ENCODE data around the gene CEP350.

Gene CEP350

DNA sequence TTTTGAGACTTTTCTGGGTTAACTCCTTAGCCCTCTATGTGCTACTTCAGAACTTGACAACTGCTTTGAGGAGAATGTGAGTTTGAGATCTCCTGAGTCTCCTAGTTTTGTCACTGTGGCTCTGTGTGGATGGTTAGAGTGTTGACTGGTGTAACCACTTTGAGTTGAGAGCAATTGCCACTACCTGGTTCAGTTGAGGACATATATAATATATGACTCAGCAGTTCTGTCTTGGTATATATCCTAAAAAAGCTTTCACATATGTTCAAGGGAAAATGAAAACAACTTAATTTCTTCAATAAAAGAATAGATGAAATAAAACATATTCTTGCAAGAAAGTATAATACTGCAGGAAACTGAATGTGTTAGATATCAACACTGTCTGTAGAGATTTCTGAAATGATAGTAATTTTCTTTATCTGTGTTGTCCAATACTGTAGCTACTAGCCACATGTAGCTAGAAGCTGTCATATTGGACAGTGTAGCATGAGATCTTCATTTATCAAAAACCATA is 103.3 kb downstream of the CEP350 start:
- DNase-seq (ENCODE audit: low read depth in 2 of 2) = no peak

DNA sequence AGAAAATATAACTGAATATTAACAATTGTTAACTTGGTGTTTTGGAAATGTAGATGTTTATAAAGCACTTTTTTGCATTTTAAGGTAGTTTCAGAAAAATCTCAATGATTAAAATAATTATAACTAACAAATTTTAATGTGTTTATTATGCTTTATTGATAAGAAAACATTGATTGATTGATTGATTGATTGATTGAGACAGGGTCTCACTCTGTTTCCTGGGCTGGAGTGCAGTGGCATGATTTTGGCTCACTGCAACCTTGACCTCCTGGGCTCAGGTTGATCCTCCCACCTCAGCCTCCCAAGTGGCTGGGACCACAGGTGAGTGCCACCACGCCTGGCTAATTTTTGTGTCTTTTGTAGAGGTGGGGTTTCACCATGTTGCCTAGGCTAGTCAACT is 106.4 kb downstream of the CEP350 start:
- DNase-seq (ENCODE audit: low read depth in 2 of 2) = no peak

DNA sequence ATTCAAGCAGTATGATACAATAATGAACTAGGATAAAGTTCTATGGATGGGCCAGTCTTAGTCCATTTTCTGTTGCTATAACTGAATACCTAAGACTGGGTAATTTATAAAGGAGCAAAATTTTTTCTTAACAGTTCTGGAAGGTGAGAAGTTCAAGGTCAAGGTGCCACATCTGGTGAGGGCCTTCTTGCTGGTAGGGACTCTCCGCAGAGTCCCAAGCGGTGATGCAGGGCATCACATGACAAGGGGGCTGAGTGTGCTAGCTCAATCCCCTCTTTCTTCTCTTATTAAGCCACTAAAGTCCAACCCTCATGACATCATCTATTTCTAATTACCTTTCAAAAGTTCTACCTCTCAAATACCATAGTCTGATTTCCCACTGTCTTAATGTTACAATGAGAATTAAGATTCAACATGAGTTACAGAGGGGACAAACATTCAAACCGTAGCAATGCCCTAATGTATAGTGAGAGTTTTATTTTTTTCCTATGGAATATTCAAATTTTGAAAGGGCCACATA is 107.9 kb downstream of the CEP350 start:
- DNase-seq (ENCODE audit: low read depth in 2 of 2) = no peak

DNA sequence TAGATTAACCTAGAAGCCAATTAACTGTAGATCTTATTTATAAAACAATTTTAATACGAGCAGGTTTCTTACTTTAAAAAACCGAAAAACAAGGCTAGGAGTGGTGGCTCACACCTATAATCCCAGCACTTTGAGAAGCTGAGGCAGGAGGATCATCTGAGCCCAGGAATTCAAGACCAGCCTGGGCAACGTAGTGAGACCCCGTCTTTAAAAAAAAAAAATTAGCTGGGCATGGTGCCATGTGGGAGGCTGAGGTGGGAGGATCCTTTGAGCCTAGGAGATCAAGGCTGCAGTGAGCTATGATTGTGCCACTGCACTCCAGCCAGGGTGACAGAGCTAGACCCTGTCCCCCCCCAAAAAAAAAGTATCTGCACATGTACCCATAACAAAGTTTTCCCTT is 110.8 kb downstream of the CEP350 start:
- DNase-seq (ENCODE audit: low read depth in 2 of 2) = no peak

DNA sequence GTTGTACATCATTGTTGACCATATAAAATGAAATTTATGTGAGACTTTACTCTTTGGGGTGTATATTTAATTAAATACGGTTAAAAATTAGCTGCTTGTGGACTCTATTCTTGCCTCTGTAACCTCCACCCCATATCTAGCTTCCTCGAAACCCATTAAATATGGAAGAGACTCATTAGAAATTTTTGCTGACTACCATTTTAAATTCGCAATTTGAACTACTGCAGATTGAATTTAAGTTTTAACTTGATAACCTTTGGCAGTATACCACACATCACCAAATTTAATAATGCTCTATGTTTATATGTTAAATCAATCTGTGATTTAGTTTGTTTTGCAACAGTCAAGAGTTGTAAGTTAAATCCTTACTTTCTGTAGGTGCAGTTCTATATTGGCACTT is 111.5 kb downstream of the CEP350 start:
- DNase-seq (ENCODE audit: low read depth in 2 of 2) = no peak

DNA sequence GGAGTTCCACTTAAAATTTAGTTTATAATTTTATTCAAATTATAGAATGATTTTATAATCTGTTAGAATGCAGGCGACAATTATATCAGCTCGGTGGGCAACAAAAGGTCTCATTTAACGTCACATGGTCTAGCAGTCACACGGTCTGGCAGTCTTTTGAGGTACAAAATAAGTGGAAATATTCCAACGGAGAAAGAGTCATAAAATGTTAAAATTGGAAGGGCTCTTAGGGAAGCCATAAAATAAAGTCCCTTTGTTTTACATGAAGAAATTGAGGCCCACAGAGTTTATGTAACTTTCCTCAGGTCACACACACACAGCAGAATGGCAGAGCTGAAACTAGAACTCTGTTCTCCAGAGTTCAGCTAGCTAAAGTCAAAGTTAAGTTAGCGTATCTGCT is 115.7 kb downstream of the CEP350 start:
- DNase-seq (ENCODE audit: low read depth in 2 of 2) = no peak

DNA sequence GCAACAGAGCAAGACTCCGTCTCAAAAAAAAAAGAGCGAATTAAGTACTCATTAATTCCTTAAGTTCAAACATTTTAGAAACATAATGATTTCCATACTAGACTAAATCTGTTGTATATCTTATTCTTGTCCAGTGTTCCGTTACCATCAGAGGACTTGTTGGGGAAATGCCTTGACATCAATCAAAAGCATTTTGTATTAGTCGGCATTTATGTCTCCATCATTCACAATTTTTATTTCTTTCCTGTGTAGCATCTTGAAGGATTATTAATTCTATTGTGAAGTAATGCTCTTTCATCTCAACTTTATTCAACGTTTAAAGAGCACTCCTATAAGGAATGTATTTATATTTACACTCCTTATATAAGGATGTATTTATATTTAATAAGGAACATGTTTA is 117.1 kb downstream of the CEP350 start:
- no peak for DNase-seq (ENCODE audit: low read depth in 2 of 2)

DNA sequence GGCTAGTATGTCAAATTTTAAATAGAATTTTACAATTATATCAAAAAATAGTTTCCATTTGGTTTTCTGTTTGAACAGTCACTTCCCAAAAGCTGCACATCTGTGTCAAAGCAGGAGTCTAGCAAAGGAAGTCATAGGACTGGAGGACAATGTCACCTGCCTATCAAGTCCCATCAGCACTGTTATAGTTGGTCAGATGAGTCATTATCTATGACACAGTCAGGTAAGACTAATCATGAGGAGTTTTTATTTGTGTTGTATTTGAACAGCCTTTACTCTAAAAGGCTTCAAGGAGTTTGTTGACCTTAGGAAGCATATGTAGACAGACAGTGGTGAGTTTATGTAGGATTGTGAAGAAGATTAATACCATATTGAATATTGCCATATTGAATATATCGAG is 125.8 kb downstream of the CEP350 start:
- no peak for DNase-seq (ENCODE audit: low read depth in 2 of 2)

DNA sequence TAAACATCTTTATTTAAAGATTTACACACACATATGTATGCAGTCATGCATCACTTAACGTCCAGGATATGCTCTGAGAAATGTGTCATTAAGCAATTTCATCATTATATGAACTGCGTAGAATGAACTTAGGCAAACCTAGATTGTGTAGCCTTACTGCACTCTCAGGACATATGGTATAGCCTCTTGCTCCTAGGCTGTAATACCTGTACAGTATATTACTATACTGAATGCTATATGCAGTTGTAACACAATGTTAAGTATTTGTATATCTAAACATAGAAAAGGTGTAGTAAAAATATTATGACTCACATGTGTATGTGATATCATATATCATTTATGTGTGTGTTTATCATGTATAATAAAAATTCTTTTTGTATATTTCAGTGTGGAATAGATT is 126.9 kb downstream of the CEP350 start:
- no peak for DNase-seq (ENCODE audit: low read depth in 2 of 2)

DNA sequence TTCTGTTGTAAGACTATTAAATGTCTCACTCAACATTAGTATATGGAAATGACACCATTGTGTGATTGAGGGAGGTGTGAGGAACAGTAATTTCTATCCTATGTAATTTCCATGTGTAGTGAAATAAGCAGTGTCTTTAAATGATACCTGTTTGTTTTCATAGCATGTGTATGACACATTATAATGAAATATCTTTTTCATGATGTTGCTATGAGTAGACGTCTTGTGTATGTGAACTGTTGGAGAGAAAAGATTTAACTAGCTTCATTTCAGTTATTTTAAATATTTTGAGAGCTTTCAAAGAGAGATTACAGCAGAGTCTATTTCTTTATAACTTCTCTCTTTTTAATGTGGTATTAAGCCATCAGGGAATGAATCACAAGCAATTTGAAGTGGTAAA is 128.6 kb downstream of the CEP350 start:
- no peak for DNase-seq (ENCODE audit: low read depth in 2 of 2)

DNA sequence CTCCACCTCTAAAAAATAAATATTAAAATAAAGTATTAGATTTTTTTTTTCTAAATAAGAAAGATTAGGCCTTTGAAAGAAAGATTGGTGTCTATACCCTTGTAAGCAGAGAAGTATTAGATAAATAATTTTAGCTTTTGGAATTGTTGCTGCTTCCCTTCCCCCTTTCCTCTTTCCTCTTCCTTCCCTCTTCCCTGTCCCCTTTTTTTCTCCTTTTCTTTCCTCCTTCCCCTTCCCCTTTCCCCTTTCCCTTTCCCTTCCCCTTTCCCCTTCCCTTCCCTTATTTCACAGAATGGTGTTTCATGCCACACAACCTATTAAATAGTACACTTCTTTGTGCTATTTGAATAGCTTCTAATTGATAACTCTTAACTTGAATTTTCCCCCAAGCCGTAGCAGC is 130.3 kb downstream of the CEP350 start:
- no peak for DNase-seq (ENCODE audit: low read depth in 2 of 2)

DNA sequence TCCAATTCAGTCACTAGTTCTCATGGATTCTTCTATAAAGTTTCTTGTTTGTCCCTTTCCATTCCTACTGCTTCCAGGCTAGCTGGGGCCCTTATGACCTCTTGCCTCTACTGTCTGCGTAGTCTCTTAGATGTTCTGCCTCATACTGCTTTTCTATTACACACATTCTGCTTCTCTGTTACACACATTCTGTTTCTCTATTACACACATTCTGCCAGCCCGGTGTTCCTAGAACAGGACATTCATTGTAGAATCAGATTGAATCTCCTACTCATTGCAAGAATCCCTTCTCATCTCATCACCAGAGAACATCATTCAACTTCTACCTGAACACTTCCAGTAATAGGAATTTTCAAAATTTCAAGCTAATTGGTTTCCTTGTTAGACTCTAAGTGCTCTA is 130.7 kb downstream of the CEP350 start:
- no peak for DNase-seq (ENCODE audit: low read depth in 2 of 2)

DNA sequence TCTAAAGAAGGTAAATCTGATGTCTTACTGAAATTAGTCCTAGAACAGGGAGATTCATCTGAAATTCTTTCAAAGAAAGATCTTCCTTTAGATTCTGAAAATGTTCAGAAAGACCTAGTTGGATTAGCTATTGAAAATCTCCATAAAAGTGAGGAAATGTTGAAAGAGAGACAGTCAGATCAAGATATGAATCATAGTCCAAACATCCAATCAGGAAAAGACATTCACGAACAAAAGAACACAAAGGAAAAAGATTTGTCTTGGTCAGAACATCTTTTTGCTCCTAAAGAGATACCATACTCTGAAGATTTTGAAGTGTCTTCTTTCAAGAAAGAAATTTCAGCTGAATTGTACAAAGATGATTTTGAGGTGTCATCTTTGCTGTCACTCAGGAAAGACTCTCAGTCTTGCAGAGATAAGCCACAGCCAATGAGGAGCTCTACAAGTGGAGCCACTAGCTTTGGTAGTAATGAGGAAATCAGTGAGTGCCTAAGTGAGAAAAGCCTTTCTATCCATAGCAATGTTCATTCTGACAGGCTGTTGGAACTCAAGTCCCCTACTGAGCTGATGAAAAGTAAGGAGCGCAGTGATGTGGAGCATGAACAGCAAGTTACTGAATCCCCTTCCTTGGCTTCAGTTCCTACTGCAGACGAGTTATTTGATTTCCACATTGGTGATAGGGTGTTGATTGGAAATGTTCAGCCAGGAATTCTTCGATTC is 138.5 kb downstream of the CEP350 start:
- DNase-seq (ENCODE audit: low read depth in 2 of 2) = no peak

DNA sequence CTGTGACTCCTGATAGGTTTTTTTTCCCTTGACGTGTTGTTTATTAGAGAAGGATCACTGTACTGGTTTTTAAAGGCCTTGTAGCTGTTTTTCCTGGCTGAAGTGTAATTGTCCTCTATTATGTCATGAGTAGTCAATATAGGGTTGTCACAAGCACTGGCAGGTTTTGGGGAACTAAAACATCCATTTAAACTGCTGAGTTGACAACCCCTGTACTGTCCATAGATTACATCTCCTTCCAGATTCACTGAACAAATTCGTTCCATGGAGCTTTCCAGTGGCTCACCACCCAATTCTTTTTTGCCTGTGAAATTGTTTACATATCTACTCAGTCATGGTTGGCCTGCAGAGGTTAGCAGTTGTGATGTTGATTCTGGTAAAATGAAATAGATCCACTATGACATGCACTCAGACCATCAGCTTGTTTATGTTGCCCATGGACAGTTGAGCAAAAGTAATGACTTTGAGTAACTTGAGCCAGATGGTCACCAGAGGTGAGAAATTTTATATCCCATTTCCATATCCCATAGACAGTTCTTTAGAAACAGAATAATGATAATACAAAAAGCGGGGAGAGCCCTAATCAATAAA is 140.2 kb downstream of the CEP350 start:
- DNase-seq (ENCODE audit: low read depth in 2 of 2) = no peak

DNA sequence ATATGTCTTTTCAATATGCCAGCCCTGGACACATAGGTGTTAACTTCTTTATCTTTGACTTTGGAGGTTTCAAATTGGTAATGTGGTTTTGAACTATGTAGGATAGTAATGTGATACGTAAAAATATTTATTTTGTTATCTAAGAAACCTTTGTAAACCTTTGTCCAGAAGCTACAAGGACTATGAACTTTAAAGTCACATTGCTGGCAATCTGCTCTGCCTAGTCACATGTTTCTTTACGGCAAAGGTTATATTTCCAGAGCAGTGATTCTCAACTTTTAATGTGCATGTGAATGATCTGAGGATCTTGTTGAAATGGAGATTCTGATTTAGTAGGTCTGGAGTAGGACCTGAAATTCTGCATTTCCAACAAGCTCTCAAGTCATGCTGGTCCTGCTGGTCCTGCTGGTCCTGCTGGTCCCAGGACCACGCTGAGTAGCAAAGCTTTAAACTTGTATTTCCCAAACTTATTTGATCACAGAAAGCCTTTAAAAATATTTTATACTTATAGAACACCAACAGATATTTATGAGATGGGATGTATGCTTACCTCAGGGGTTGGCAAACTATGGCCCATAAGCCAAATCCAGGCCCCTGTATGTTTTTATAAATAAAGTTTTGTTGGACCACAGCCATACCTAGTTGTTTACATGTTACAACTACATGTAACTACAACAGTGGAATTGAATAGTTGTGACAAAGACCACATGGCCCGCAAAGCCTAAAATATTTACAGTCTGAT is 142.1 kb downstream of the CEP350 start:
- no peak for DNase-seq (ENCODE audit: low read depth in 2 of 2)

DNA sequence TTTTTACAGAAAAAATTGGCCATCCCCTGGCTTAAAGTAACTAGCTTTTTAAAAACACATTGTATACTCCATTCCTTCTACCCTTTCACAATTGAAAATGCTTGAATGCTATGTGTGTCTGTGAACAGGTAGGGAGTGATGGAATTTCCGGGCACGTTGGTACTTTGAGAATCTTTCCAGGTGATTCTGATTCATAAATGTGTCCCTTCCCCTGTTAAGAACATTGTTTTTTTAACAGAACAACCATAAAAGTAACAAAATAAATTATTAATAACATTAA is 142.7 kb downstream of the CEP350 start:
- DNase-seq (ENCODE audit: low read depth in 2 of 2) = no peak

DNA sequence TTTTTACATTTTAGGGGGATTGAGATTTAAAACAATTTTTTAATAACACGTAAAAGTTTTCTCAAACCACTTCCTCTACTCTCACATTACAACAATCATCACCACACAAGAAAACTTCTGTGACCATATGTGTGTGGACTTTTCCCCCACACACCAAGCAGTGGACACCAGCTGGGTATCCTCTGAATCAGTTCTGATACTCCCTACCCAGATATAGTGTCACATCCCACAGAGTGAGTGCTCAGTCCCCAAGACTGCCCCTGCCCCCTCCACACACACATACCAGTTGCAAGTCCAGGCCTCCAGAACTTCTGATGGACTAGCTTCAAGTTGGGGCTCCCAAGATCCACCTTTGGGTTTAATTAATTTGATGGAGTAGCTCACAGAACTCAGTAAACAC is 146.8 kb downstream of the CEP350 start:
- no peak for DNase-seq (ENCODE audit: low read depth in 2 of 2)

DNA sequence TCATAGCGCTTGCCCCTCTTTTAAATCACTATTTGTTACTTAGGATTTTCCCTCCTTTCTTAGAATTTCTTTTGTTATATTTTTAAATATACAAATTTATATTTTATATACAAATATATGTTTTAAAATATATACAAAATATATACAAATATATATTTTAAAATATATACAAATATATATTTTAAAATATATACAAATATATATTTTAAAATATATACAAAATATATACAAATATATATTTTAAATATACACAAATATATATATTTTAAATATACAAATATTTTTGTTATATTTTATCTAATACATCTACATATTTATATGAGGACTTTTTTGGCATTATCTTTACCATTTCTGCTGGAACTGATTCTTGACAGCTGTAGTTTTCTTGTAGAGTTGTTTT is 149.2 kb downstream of the CEP350 start:
- DNase-seq (ENCODE audit: low read depth in 2 of 2) = no peak

DNA sequence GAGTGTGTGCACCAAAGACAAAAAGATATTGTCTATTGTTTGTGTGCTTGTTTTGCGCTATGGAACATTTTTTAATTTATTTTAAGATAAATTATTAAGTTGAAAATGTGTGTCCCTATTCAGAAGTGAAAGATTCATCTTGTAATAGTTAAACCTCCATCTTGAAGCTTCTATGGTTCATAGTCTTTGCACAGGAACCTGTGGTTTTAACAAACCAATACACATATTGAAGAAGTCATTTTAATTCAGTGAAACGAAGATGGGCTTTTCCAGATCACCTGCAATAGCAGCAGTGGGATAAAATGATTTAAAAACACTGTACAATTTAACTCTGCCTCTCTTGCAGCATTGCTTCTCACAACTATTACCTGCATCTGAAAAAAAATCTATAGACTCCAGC is 157.5 kb downstream of the CEP350 start:
- no peak for DNase-seq (ENCODE audit: low read depth in 2 of 2)

DNA sequence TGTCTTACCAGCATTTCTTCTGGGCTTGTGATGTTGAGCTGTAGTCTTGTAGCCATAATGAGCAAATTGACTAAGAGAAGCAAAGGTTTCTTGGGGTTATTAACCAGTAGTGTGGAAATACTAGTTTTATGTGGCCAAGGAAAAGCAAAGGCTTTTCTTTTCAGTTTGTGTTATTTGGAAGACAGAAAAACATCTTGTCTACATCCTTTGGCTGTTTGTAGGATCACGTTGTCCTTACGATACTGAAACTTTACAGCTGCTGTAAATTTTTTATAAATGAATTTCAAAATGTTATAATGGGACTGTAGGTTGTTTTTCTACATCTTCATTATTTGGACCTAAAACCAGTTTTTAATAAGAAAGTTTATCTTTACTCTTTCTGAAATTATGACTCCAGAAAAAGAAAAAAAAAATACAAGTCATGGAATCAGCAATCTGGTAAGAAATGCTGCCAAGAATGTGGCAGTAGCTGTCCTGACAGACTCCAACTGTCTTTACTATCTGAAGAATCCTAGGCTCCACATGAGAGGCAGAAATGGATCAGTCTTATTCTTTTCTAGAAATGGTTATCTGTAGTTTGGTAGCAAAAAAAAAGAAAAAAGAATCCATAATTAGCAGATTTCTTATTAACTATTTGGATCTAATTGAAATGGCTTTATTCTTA is 158.5 kb downstream of the CEP350 start:
- DNase-seq (ENCODE audit: low read depth in 2 of 2) = no peak

DNA sequence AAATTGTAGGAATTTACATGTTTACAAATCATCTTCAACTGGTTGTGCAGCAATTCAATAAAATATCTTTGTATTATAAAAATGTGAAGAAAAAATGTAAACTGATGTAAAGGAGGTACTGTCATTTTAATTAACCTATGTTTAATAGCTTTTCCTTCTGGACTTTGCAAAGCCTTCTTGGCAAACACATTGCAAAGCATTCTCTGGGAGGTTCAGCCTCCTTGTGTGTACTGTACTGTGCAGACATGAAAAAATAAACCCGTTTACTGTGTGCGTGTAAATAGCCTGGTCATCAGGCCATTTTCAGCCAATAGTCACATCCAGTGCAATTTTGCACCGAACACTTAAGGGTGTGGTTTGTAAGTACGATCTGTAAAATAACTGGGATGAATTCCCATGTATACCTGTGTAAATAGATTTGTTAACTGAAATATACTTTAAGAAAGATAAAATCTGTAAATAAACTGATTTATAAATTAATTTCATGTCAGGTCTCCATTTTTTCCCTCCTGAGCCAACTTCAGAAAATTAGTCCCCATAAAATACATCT is 159.9 kb downstream of the CEP350 start:
- no peak for DNase-seq (ENCODE audit: low read depth in 2 of 2)
